GM04503 (cell line): ENCODE results near the gene GRIK2.

Experiments
- DNase-seq: peaks from one replicate; pipeline ENCODE4 v3.0.0-alpha.2; 2012; ENCODE audit warnings: low read depth

The GRIK2 gene

DNA sequence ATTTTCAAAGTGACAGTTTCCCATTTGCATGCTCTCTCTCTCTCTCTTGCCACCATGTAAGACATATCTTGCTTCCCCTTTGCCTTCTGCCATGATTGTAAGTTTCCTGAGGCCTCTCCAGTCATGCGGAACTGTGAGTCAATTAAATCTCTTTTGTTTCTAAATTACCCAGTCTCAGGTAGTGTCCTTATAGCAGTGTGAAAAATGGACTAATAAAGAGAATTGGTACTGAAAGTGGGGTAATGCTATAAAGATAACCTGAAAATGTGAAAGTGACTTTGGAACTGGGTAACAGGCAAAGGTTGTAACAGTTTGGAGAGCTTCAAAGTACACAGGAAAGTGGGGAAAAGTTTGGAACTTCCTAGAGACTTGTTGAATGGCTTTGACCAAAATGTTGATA is 389.8 kb downstream of the GRIK2 start:
- no peak for DNase-seq

DNA sequence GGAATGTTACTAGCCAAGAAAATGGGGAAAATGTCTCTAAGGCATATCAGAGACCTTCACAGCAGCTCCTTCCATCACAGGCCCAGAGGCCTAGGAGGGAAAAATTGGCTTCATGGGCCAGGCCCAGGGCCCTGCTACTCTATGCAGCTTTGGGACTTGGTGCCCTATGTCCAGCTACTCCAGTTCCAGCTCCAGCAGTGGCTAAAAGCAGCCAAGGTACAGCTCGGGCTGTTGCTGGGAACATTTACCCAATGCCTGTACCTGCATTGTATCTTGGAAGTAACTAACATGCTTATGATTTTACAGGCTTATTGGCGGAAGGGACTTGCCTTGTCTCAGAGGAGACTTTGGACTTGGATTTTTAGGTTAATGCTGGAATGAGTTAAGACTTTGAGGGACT is 390.6 kb downstream of the GRIK2 start:
- DNase-seq = no peak

DNA sequence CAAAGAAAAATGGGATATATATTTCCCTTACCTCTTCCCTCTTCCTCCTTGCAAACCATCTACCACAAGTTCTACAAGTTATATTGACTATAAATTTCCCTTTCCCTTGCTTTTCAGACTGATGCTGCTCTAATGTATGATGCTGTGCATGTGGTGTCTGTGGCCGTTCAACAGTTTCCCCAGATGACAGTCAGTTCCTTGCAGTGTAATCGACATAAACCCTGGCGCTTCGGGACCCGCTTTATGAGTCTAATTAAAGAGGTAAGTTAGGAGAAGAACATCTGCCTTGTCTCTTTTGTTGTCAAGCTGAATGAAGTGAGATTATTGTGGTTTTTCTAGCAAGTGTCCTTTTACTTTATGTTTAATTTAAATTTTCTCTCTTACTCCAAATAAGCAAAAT is 406.0 kb downstream of the GRIK2 start:
- no peak for DNase-seq

DNA sequence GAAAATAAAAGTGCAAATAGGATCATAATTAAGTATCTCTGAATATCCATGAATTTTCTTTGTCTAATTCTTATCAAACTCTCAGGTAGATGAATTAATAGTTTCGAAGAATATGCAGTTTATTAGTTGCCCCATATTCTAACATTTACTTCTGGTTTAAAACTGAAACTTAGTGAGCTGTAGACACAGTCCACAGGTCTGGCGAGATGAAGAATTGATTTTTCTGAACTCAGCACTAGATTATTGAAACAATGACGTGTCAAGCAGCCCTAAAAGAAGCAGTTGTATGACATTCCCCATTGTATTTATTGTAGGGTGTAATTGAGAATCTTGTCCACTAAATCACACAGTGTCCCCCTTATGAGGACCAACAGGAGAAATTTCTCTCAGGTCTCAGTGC is 407.1 kb downstream of the GRIK2 start:
- DNase-seq = no peak

DNA sequence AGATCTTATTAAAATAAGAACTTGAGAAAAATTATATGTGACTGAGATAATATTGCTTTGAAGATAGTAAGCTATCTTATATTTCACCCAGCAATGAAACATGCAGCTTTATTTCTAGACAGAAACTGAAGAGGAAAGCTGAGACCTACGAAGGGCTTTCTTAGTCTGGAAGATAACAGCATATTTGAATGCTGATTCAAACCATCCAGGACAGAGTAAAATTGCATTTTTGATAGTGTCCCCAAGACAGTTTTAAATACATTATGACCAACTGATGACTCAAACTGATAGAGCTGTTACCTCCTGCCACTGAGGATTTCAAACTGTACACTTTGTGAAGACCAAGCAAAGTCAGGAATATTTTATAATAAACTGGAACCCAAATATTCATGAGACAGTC is 409.6 kb downstream of the GRIK2 start:
- no peak for DNase-seq

DNA sequence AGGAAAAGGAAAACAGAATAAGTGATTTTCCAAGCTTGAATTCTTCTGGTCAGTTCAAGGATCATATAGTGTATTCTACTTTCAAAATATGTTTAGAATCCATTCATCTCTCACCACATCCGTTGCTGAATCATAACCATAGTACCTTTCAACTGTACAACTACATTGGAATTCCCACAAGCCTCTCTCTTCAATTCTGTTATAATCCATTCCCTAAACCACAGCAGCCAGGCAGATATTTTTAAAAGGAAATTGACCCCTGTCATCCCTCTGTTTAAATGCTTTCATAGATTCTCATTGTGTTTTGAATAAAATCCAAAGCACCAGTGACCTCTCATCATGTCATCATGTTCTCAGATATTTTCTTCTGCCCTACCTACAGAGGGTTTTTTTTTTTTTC is 412.7 kb downstream of the GRIK2 start:
- DNase-seq = peak; percentile 61

DNA sequence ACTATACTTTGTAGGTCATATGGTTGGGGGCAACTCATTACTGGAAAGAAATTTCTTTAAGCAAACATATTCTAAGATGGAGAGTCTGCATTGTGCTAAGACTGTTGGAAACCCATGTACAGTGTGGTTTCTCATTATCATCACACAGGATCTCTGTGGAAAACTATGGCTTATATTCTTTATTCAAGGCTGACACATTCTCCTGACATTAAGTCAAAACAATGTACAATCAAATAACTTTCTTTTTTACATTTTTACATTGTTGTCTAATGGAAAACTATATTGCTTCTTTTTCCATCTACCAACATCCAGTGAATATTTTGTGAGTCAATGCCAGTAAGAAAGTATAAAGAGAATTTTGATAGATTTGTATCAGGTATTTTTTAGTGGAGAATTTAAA is 417.6 kb downstream of the GRIK2 start:
- DNase-seq = no peak

DNA sequence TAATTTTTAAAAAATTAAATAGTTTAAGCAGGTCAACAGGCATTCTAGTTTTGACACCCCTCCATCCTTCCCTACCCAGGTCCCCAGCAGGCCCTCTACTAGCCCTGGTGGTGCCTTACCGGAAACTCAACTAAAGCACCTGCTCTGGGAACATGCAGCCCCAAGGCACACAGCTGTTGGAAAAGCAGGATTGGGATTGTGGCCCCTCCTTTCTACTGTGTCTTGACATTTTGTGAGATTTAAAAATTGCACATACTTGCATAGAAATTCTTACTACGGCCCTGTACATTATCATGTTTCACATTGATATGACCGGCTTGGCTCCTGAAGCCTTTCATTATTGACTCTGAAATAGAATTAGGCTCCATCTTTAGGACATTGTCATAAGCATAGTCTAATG is 423.2 kb downstream of the GRIK2 start:
- DNase-seq = no peak

DNA sequence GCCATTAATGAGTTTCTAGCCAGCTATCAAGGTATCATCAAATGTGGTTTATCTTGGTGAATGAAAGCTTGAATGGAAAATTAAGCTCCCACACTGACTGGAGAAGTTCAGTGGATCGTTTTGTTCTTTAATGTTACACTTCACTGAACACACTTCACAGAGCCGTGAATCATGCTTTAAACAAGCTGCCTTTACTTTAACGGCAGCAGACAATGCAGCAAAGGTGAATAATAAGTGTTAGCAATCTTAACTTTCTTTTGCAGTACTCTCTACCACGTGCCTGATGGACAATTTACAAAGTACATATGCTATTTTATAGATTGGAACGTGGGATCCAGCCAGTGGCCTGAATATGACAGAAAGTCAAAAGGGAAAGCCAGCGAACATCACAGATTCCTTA is 424.5 kb downstream of the GRIK2 start:
- no peak for DNase-seq

DNA sequence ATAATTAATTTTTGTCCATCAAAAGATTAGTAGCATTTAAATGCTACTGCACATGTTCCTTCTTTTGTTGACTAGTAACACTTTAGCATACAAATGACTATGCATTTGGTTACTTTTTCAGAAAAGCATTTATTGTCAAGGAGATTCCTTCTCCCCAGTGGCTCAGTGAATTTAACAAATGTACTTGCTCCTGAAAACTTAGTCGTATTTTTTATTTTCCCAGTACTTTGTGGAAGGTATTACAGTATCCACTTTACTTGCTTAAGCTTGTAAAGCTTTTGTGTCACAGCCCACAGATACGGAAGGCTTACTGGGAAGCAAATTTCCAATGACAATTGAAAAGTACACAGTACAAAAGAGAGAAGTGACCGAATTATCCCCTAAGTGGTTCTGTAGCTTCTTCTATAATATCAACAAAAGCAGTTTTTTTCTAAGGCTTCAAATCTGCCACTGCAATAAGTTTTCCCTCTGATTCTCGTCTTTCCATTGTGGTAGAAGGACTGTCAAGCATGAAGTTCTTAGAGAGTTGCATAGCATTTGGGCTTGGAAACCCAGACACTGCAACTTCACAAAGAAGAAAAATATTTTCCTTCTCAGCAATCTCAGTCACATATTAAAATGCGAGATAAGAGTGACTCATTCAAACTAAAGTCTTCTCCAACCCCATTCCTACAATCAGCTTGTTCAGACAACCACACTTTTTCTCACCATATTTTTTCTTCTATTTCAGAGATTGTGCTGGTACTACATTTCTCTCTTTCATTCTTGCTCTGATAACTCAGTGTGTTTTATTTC is 431.2 kb downstream of the GRIK2 start:
- no peak for DNase-seq

DNA sequence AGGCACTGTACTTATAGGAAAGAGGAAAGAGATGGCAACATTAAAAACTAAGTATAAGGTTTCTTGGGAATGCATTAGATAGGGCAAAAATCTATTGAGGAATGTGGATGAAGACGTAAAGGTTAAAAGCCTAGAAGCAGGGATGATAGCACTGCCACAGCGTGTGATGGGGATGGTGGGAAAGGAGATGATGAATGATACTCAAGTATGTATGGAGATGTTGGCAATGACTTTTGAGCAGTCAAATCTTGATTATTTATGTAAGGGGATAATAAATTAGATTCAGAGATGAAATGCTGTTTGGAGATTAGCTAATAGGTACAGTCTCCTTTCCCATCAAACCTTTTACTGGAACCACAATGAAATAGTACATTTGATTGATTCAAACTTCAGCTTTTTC is 432.8 kb downstream of the GRIK2 start:
- DNase-seq = no peak

DNA sequence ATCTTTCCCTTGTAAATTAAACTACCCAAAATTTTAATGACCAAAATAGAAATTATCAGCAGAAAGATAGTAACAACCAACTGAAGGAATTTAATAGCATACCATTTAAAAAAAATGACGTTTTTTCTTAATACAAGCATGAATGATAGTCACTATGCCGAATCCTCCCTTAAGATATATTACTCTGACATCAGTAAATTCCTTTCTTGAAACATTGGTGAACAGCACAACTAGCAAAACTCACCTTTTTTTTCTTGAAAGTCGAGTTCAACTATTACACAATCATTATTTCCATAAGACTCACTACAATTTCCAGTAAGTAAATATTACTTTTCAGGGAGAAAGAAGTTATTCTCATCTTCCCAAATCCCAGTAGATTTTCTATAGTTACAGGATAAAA is 433.2 kb downstream of the GRIK2 start:
- DNase-seq = no peak

DNA sequence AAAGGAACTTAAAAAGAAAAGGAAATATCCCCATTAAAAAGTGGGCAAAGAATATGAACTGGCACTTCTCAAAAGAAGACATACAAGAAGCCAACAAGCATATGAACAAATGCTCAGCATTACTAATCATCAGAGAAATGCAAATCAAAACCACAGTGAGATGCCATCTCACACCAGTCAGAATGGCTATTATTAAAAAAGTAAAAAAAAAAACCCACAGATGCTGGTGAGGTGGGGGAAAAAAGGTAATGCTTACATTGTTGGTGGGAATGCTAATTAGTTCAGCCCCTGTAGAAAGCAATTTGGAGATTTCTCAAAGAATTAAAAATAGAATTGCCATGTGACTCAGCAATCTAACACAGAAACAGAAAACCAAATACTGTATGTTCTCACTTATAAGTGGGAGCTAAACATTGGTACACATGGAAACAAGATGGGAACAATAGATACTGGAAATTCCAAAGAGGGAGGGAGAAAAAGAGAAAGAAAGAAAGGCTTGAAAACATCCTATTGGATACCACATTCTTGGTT is 437.1 kb downstream of the GRIK2 start:
- peak; percentile 55 for DNase-seq

DNA sequence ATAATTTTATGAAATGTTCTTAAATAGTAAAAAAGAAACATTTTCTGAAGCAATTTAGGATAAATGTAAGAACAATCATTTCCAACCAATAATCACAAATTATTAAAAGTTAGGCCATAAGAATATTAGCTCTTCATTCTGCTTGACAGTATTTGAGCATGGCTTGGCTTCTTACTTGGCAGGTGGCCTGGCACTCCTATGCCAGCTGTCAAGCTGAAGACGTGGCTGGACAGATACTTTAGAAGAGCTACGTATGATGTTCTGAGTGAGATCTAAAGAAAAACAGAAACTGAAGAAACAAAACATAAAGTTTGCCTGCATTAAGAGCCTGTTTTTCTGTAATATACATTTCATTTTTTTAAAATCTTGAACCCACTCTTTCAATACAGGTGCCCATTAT is 438.9 kb downstream of the GRIK2 start:
- no peak for DNase-seq

DNA sequence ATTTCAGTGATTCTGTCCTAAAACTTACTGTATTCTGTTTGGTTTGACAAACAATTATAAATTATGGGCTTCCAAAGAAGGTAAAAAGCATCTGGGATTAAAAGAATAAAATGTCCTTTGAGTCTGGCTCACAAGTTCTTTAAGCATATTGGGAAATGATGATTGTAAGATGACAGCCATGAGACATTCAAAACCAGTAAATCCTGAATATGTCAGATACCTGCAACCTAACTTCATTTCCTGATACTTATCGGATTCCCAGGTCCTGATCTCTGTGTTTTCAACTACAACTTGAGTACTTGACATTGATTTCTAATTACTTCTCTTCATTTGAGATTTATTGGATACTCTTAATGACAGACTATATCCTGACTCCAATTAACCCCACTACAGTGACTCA is 446.6 kb downstream of the GRIK2 start:
- DNase-seq = no peak

DNA sequence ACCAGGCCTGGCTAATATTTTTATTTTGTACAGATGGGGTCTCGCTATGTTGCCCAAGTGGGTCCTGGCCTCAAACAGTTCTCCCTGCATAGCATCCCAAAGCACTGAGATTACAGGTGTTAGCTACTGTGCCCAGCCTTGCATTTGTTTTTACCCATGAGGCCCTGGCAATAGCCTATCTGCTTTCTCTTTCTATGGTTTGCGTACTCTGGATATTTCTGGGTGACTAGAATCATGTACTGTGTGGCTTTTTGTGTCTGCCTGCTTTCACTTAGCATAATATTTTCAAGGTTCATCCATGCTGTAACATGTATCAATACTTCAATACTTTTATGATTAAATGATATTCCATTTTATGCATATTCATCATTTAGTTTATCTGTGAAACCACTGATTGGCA is 451.7 kb downstream of the GRIK2 start:
- no peak for DNase-seq

DNA sequence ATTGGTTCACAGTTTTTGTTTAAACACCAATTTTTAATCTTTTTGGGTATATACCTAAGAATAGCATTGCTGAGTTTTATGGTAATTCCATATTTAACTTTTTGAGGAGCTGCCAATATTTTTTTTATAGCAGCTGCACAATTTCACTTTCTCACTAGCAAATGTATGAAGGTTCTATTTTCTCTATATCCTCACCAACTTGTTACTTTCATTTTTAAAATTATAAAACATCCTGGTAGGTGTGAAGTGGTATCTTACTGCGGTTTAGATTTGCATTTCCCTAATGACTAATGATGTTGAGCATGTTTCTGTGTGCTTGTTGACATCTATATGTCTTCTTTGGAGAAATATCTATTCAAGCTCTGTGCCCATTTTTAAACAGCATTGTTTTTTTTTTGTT is 452.1 kb downstream of the GRIK2 start:
- no peak for DNase-seq

DNA sequence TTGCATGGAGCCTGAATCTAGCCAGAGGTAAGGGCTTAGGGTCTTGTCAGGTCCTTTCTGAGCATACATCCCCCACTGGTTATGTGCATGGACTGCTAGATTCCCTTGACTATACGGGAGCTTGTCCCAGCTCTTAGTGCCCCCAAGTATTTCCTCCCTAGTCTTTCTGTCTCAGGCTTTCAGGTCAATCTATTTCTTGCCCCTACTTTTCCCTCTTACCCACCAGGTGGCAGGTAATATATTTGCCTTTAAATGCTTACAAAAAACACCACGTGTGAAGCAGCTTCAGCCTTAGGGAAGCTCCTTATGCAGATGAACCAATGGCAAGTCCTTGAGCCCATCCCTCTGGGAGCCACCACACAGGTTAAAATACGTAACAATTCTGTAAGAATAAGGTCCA is 454.2 kb downstream of the GRIK2 start:
- no peak for DNase-seq

DNA sequence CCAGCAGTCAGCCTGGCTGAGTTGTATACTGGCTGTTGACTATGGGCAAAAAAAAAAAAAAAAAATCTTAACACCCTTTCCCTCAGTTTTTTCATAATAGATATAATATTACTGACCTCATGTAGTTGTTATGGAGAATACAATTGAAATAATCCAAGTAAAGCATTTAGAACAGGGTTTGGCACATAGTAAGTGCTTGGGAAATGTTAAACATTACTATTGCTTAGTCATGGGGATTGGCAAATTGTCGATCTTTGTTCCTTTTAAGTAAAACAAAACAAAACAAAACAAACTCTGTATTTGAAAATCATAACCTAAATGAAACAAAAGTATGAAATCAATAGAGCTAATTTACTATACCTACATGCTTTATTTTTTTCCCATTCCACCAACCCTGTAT is 458.4 kb downstream of the GRIK2 start:
- no peak for DNase-seq

DNA sequence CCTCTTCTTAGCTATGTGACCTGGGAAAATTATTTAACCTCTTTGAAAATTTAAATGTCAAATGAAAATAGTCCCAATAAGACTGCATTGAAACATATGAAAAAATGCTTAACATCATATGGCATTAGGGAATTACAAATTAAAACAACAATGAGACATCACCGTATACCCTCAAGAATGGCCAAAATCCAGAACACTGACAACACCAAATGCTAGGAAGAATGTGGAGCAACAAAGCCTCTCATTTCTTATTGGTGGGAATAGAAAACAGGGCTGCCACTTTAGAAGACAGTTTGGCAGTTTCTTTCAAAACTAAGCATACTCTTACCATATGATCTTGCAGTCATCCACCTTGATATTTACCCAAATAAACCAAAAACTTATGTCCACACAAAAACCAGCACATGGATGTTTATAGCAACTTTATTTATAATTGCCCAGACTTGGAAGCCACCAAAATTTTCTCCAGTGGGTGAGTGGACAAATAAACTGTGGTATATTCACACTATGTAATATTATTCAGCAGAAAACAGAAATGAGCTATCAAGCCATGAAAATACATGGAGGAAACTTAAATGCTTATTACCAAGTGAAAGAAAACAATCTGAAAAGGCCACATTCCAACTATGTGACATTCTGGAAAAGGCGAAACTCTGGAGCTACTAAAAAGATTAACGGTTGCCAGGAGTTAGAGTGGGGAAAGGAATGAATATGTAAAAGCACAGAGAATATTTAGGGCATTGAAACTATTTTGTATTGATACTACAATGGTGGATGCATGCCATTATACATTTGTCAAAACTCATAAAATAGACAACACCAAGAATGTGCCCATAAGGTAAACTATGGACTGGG is 459.9 kb downstream of the GRIK2 start:
- no peak for DNase-seq

DNA sequence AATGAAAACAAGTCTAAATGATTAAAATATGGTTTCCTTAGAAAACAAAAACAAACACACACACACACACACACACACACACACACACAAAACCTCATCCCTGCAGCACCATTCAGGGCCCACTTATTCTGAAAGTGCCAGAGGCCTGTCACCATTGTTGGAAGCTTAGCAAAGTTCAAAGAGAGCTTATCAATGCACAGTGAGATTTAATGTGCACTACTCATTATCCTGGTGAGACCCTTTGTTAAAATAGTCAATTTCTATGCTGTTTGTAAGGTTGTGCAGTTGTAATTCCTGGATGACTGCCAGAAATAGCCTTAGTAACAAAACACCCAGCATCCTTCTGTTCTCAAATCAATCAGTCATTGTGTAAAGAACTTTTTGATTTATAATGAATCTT is 482.9 kb downstream of the GRIK2 start:
- DNase-seq = no peak

DNA sequence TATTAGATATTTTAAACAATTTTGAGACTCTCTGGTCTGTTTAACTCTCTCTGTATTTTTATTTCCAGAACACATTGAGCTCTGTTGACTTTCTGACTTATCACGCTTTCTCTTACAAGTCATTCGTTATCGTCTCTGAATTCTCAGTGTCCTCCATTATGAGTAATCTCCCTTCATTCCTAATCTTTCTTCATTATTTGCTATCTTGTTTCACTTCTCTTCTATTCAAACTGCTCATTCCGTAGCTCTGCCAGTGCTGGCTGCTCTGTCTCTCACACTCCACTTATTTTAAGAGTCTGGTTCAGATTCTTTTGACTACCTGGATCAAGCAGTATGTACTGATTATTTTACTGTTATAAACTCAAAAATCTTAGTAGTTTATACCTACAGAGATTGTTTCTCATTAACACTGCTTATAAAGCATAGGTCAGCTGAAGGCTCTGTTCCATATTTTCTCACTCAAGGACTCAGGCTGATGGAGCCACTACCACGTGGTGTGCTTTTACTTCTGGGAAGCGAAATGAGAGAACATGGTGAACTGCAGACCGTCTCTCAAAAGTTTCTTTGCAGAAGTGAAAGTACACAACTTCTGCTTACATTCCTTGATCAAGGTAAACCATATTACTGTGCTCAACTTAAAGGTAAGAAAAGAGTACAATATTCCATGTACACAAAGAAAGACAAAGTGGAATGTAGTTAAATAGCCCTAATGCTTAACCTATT is 485.2 kb downstream of the GRIK2 start:
- no peak for DNase-seq

DNA sequence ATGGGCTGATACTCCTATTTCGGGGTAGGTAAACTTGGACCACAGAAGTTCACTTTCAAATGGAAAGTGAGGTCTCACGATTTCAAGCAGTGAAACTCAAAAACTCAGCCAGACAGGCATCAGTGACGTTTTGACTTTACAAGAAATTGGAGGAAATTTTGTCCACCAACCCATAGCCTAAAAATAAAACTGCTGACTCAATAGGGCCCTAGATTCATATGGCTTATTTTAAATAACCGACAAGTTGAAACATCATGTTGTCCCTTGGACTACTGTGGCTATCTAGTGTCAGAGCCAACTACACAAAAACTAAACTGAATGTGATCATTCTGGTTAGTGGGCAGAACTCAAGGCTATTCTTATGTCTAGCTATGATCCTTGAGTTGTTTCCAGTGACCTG is 486.3 kb downstream of the GRIK2 start:
- no peak for DNase-seq
